ENCODE measurements around the gene FIGLA.

The FIGLA gene

GRCh38 chr2:70832386-70832785, 41.9 kb upstream of the FIGLA start:
- H3K27me3 ChIP-seq (ENCODE audit: insufficient read depth, poor library complexity, severe bottlenecking): no peaks in the 10 kb centered on the region
- no peak for TF ChIP-seq SPI1 (IDR thresholded peaks at IDR 0.05; ENCODE audit: borderline replicate concordance, low read depth)
- no peak for TF ChIP-seq POLR2AphosphoS5 (IDR thresholded peaks at IDR 0.05; ENCODE audit: low read depth)
- no peak for TF ChIP-seq REST (IDR thresholded peaks at IDR 0.05; ENCODE audit: insufficient replicate concordance, low read depth)

DNA sequence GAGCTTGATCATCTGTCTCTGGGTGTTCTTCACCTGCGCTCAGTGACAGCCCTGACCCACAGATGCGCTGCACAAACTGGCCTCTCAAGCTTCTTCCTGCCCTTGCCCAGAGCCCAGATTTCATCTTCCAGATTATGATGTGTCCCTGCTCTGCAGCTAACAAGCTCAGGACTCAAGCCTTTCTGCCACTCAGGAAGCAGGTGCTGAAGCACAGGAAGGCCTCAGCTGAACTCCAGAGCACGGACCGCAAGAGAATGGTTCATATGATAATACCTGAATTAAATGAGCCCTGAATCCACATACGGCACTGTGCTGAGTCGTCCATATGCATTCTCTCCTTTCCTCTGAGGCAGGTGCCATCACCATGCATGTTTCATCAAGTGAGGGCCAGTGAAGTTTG, 41.4 kb upstream of the FIGLA start:
- no peak overlapping the region for H3K4me3 ChIP-seq (replicated peaks; ENCODE audit: insufficient read depth, low read length)
- no peak for DNase-seq (ENCODE audit: low read depth in 1 of 2, low spot score in 1 of 2)
- H3K27ac ChIP-seq (replicated peaks): no peak overlapping the region
- H3K27me3 ChIP-seq (ENCODE audit: insufficient read depth, poor library complexity, severe bottlenecking): no peaks in the 10 kb centered on the region
- TF ChIP-seq, protein P1, sequence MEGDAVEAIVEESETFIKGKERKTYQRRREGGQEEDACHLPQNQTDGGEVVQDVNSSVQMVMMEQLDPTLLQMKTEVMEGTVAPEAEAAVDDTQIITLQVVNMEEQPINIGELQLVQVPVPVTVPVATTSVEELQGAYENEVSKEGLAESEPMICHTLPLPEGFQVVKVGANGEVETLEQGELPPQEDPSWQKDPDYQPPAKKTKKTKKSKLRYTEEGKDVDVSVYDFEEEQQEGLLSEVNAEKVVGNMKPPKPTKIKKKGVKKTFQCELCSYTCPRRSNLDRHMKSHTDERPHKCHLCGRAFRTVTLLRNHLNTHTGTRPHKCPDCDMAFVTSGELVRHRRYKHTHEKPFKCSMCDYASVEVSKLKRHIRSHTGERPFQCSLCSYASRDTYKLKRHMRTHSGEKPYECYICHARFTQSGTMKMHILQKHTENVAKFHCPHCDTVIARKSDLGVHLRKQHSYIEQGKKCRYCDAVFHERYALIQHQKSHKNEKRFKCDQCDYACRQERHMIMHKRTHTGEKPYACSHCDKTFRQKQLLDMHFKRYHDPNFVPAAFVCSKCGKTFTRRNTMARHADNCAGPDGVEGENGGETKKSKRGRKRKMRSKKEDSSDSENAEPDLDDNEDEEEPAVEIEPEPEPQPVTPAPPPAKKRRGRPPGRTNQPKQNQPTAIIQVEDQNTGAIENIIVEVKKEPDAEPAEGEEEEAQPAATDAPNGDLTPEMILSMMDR (IDR thresholded peaks at IDR 0.05; ENCODE audit: insufficient read depth, low read length): no peak
- no peak for TF ChIP-seq SPI1 (IDR thresholded peaks at IDR 0.05; ENCODE audit: borderline replicate concordance, low read depth)
- TF ChIP-seq POLR2AphosphoS5 (IDR thresholded peaks at IDR 0.05; ENCODE audit: low read depth): no peak
- TF ChIP-seq GABPA (IDR thresholded peaks at IDR 0.05; ENCODE audit: low read depth): no peak
- TF ChIP-seq REST (IDR thresholded peaks at IDR 0.05; ENCODE audit: insufficient replicate concordance, low read depth): no peak

More at GRCh38 chr2:70832386-70832785, 41.9 kb upstream of the FIGLA start:
- DNase-seq (ENCODE audit: low read depth in 1 of 2, low spot score in 1 of 2): no peak
- no peak overlapping the region for H3K27ac ChIP-seq (replicated peaks)
- no peak overlapping the region for H3K4me3 ChIP-seq (replicated peaks; ENCODE audit: insufficient read depth, low read length)

- H3K4me3 ChIP-seq (replicated peaks; ENCODE audit: insufficient read depth, low read length): no peak overlapping the region
- DNase-seq (ENCODE audit: low read depth in 1 of 2, low spot score in 1 of 2): no peak
- H3K27ac ChIP-seq (replicated peaks): no peak overlapping the region
- no peaks in the 10 kb centered on the region for H3K27me3 ChIP-seq (ENCODE audit: insufficient read depth, poor library complexity, severe bottlenecking)
- TF ChIP-seq SPI1 (IDR thresholded peaks at IDR 0.05; ENCODE audit: borderline replicate concordance, low read depth) (no peak), REST (IDR thresholded peaks at IDR 0.05; ENCODE audit: insufficient replicate concordance, low read depth) (no peak), POLR2AphosphoS5 (IDR thresholded peaks at IDR 0.05; ENCODE audit: low read depth) (no peak), GABPA (IDR thresholded peaks at IDR 0.05; ENCODE audit: low read depth) (no peak)
Observed at GRCh38 chr2:70830366-70830765, 39.9 kb upstream of the FIGLA start.

DNA sequence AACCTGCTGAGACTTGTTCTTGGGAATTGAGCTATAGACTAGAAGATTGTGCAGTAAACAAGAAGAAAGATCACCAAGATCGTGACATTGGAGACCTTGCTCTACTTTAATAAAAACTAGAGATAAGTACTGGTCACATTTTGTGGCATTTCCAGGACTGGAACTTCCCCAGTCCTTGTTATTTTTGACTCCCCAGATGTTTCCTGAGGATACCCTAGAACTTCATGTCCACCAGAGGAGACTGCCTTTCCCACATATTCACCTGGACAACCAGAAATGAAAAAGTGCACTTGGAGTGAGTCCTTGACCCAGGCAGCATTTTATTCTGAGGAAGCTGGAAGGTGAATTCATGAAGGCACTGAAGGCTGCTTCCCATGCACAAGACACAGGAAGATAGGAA, 39.5 kb upstream of the FIGLA start:
- Histone ChIP-seq H3K4me3 (replicated peaks; ENCODE audit: insufficient read depth, low read length) (no peak overlapping the region), H3K27me3 (ENCODE audit: insufficient read depth, poor library complexity, severe bottlenecking) (no peaks in the 10 kb centered on the region), H3K27ac (replicated peaks) (no peak overlapping the region)
- no peak for TF ChIP-seq GABPA (IDR thresholded peaks at IDR 0.05; ENCODE audit: low read depth)
- TF ChIP-seq REST (IDR thresholded peaks at IDR 0.05; ENCODE audit: insufficient replicate concordance, low read depth): no peak
- TF ChIP-seq, protein P1 (IDR thresholded peaks at IDR 0.05; ENCODE audit: insufficient read depth, low read length): no peak
- no peak for TF ChIP-seq SPI1 (IDR thresholded peaks at IDR 0.05; ENCODE audit: borderline replicate concordance, low read depth)
- TF ChIP-seq POLR2AphosphoS5 (IDR thresholded peaks at IDR 0.05; ENCODE audit: low read depth): no peak
- DNase-seq (ENCODE audit: low read depth in 1 of 2, low spot score in 1 of 2): no peak

Data from HL-60 (cell line).